ENCODE data around the gene IKBKE.

The IKBKE gene

GRCh38 chr1:206540044-206540780 is 69.9 kb downstream of the IKBKE start:
- no peak for DNase-seq (ENCODE audit: low read depth, low spot score)

GRCh38 chr1:206541236-206541833 is 71.1 kb downstream of the IKBKE start:
- DNase-seq (ENCODE audit: low read depth, low spot score): no peak

- peak; percentile 94 for DNase-seq (ENCODE audit: low read depth, low spot score)
These were observed 74.4 kb downstream of the IKBKE start for GRCh38 chr1:206544562-206545257.

- DNase-seq (ENCODE audit: low read depth, low spot score): no peak
These were observed 75.1 kb downstream of the IKBKE start for GRCh38 chr1:206545351-206545750.
